Testis (tissue), 3 donors: ENCODE measurements around the gene SMPDL3A. TPM values are rescaled to one million over a fixed set of nuclear protein-coding genes. Genes with fewer than 3 reads are reported as not detected.

ENCODE experiments used
- DNase-seq: peaks from one replicate; pipeline ENCODE4 v3.0.0-alpha.2; 2019
- H3K27ac ChIP-seq, 2 donors: fragments of 200-600 bp; sonication (generic); one replicate each; pipeline ENCODE4 v1.5.1; 2019
- H3K27me3 ChIP-seq: fragments of 200-600 bp; sonication (generic); one replicate; pipeline ENCODE4 v1.5.1; 2019
- H3K36me3 ChIP-seq: fragments of 200-600 bp; sonication (generic); one replicate; pipeline ENCODE4 v1.5.1; 2017; ENCODE audit warnings: low read depth; ENCODE audit errors: missing control alignments
- H3K4me1 ChIP-seq: fragments of 200-600 bp; sonication (generic); one replicate; pipeline ENCODE4 v1.5.1; 2019
- H3K4me3 ChIP-seq, 2 donors: fragments of 200-600 bp; sonication (generic); one replicate each; pipeline ENCODE4 v1.5.1; 2017 to 2019
- H3K9me3 ChIP-seq: fragments of 200-600 bp; sonication (generic); one replicate; pipeline ENCODE4 v1.5.1; 2017
- CTCF ChIP-seq, 3 experiments: fragments of 450-650 bp in 2 of 3; fragments of 200-600 bp in 1 of 3; sonication (generic) in 1 of 3; IDR thresholded peaks; one replicate each; pipeline ENCODE4 v1.5.1; 2016 to 2019; ENCODE audit warnings: antibody characterized with exemption in 3 of 3, mild to moderate bottlenecking in 2 of 3, moderate library complexity in 1 of 3
- POLR2A ChIP-seq: fragments of 450-650 bp; IDR thresholded peaks from one replicate; pipeline ENCODE4 v1.6.1; 2017; ENCODE audit warnings: antibody characterized with exemption, mild to moderate bottlenecking, moderate library complexity
- WGBS, 2 donors: methylation state at CpG; one replicate each; pipeline ENCODE4 v1.1.5; 2018; 5-methylcytosine and 5-hydroxymethylcytosine counted together
- intact Hi-C: fragments of 100-400 bp; cut with DNase I; formaldehyde crosslinking; loops from one replicate; pipeline ENCODE4 v1.15.1; 2023; ENCODE audit warnings: low total_unique reads
- polyA plus RNA-seq: library from polyadenylated mRNA; stranded (reverse); fragments of 350-450 nt; fragmentation: Illumina TruSeq; extraction: RNeasy Lipid Tissue Mini Kit (QIAGEN cat#74804); gene quantifications from one replicate; pipeline ENCODE4 v1.2.3, GENCODE V29; 2014; ENCODE audit warnings: low read depth, low replicate concordance; ENCODE audit not compliant: insufficient read depth
- total RNA-seq, 2 donors: library from RNA; depleted of rRNA; stranded (reverse); fragments of >200 nt; gene quantifications; one replicate each; pipeline ENCODE4 v1.2.3, GENCODE V29; 2016

Gene SMPDL3A
- total and polyA plus RNA-seq, 3 donors from 2014 or later = 3.6 to 3.9 (median 3.9) TPM

GRCh38 chr6:122798099-122798641, 9.1 kb downstream of the SMPDL3A start:
- WGBS, 2 donors = 80 to 82% methylated on average over 6 of the region's 6 CpGs
- TF ChIP-seq CTCF (IDR thresholded peaks at IDR 0.05) = no peak
- TF ChIP-seq POLR2A = no peak
- Histone ChIP-seq H3K4me3 (no peak overlapping the region), H3K9me3 (no peaks in the 10 kb centered on the region), H3K27me3 (no peaks in the 10 kb centered on the region), H3K27ac (no peak overlapping the region), H3K4me1 (no peaks in the 10 kb centered on the region), H3K36me3 (no peaks in the 10 kb centered on the region)
- intact Hi-C loops = no loop called here
- DNase-seq = no peak

GRCh38 chr6:122799140-122799745, 10.2 kb downstream of the SMPDL3A start:
- no peak for DNase-seq
- no peaks in the 10 kb centered on the region for H3K9me3 ChIP-seq
- TF ChIP-seq POLR2A = no peak
- no peak for TF ChIP-seq CTCF (IDR thresholded peaks at IDR 0.05)
- no peaks in the 10 kb centered on the region for H3K36me3 ChIP-seq
- no peaks in the 10 kb centered on the region for H3K4me1 ChIP-seq
- no peak overlapping the region for H3K4me3 ChIP-seq
- no peaks in the 10 kb centered on the region for H3K27me3 ChIP-seq
- no peak overlapping the region for H3K27ac ChIP-seq
- intact Hi-C loops = no loop called here
- WGBS, 2 donors = 93 to 94% methylated on average over 4 of the region's 4 CpGs

GRCh38 chr6:122799916-122800686, 11.0 kb downstream of the SMPDL3A start:
- no peak for TF ChIP-seq CTCF (IDR thresholded peaks at IDR 0.05)
- no peak for TF ChIP-seq POLR2A
- no peak for DNase-seq
- no peaks in the 10 kb centered on the region for H3K27me3 ChIP-seq
- no peaks in the 10 kb centered on the region for H3K36me3 ChIP-seq
- no peak overlapping the region for H3K27ac ChIP-seq
- 87 to 91% methylated on average over 5 of the region's 5 CpGs for WGBS, 2 donors
- intact Hi-C loops = no loop called here
- no peak overlapping the region for H3K4me3 ChIP-seq
- H3K9me3 ChIP-seq = no peaks in the 10 kb centered on the region
- no peaks in the 10 kb centered on the region for H3K4me1 ChIP-seq

GRCh38 chr6:122800906-122801305, 11.8 kb downstream of the SMPDL3A start:
- Histone ChIP-seq H3K4me1 (no peaks in the 10 kb centered on the region), H3K27ac (no peak overlapping the region)
- 79 to 95% methylated on average over 3 of the region's 3 CpGs for WGBS, 2 donors

More at GRCh38 chr6:122800906-122801305, 11.8 kb downstream of the SMPDL3A start:
- no peaks in the 10 kb centered on the region for H3K27me3 ChIP-seq
- H3K4me3 ChIP-seq = no peak overlapping the region
- no peaks in the 10 kb centered on the region for H3K9me3 ChIP-seq
- intact Hi-C loops = no loop called here
- no peak for DNase-seq
- no peaks in the 10 kb centered on the region for H3K36me3 ChIP-seq
- TF ChIP-seq CTCF (IDR thresholded peaks at IDR 0.05) (no peak), POLR2A (no peak)
